AG09309 (cell line): ENCODE results near the gene CROT.

Source experiments
- DNase-seq: peaks from one replicate; pipeline ENCODE4 v3.0.0-alpha.2; 2010; ENCODE audit warnings: low read depth
- H3K4me3 ChIP-seq: 2 replicates; pipeline ENCODE4 v1.5.1; 2011; ENCODE audit warnings: mild to moderate bottlenecking, low read depth, low read length, moderate library complexity; ENCODE audit not compliant: control insufficient read depth
- TF ChIP-seq, protein P1 (sequence below): IDR thresholded peaks from 2 replicates; pipeline ENCODE4 v1.5.1; 2011; ENCODE audit warnings: mild to moderate bottlenecking, low read depth, low read length, inconsistent platforms; ENCODE audit not compliant: insufficient read depth, control insufficient read depth; ENCODE audit errors: missing control alignments

CROT gene

DNA sequence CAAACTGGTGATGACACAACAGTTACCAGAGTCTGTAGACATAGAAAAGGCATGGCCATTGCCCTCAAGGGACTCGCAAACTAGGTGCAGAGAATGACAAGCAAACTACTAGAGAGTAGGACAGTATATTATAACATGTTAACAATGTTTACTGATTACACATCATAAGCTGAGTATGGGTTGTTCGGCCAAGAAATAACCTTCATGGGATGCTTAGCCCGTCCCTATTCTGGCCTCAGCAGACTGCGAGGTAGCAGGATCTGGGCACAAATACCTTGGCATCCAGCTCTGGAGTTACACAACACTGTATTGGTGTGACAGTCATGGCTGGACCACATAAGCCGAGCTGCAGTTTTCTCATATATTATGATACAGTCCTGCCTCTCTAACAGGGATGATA lies 78.6 kb downstream of the CROT start:
- no peak overlapping the region for H3K4me3 ChIP-seq
- TF ChIP-seq, protein P1, sequence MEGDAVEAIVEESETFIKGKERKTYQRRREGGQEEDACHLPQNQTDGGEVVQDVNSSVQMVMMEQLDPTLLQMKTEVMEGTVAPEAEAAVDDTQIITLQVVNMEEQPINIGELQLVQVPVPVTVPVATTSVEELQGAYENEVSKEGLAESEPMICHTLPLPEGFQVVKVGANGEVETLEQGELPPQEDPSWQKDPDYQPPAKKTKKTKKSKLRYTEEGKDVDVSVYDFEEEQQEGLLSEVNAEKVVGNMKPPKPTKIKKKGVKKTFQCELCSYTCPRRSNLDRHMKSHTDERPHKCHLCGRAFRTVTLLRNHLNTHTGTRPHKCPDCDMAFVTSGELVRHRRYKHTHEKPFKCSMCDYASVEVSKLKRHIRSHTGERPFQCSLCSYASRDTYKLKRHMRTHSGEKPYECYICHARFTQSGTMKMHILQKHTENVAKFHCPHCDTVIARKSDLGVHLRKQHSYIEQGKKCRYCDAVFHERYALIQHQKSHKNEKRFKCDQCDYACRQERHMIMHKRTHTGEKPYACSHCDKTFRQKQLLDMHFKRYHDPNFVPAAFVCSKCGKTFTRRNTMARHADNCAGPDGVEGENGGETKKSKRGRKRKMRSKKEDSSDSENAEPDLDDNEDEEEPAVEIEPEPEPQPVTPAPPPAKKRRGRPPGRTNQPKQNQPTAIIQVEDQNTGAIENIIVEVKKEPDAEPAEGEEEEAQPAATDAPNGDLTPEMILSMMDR, result no peak
- no peak for DNase-seq

DNA sequence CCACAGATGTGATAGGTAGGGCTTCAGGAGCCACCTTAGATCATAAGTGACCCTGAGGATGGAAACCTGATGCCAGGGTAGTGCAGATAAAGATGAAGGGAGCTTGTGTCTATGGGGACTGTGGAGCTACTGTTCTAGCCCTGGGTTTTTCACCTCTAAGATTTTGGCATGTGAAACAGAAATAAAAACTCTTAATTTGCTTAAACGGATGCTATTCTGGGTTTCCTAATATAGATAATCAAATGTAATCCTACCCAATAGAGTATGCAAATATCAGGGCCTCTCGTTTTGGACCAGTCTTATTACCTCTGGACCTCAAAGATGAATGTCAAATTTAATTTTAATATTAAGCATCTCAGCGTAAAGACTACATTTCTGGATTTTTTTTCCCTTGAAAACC lies 80.7 kb downstream of the CROT start:
- DNase-seq, result no peak
- TF ChIP-seq, protein P1, result no peak
- H3K4me3 ChIP-seq, result no peak overlapping the region

DNA sequence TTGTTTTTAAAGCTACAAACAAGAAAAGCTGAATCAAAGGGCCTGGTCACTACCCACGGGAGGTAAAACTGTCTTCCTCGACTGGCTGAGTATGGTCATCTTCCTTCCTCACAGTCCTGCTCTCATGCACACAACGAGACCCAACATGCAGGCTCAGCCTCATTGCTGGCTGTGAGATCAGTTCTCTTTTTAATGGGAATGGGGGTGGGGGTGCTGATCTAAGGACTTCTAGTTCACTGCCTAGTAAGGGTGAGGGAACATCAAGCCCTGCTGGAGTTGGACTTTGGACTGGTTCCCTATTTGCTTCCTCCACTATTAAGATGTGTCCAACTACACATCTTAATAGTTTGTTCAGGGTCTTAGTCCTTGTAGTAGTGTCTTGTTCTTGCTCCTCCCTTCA lies 81.8 kb downstream of the CROT start:
- DNase-seq, result no peak
- TF ChIP-seq, protein P1, result no peak
- no peak overlapping the region for H3K4me3 ChIP-seq

DNA sequence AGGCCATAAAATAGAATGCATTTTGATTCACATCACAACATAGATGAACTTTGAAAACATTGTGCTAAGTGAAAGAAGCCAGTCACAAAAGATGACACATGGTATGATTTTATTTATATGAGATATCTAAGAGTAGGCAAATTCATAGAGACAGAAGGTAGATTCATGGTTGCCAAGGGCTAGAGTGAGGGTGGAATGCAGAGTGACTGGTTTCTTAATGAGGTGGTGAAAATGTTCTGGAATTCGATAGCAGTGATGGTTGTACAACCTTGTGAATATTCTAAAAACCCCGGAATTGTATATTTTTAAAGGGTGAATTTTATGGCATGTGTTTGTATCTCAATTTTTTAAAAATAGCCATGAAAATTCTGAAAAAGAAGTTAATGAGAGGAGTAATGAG lies 87.1 kb downstream of the CROT start:
- no peak for DNase-seq
- no peak overlapping the region for H3K4me3 ChIP-seq
- TF ChIP-seq, protein P1, result no peak

DNA sequence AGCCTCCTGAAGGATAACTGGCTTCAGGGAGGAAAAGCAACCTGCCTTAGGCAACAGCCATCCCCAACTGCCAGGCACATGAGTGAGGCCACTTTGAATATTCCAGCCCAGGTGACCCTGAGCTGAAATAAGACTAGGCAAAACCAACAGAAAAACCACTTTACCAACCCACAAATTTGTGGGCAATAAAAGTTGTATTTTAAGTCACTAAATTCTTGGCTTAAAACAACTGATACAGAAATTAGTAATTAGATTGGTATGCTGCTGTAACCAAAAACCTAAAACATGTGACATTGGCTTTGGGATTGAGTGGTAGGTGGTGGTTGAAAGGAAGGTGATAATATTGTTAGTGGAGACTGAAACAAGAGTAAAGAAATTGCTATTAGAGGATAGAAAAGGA lies 90.1 kb downstream of the CROT start:
- DNase-seq, result no peak
- TF ChIP-seq, protein P1, result no peak
- H3K4me3 ChIP-seq, result no peak overlapping the region

DNA sequence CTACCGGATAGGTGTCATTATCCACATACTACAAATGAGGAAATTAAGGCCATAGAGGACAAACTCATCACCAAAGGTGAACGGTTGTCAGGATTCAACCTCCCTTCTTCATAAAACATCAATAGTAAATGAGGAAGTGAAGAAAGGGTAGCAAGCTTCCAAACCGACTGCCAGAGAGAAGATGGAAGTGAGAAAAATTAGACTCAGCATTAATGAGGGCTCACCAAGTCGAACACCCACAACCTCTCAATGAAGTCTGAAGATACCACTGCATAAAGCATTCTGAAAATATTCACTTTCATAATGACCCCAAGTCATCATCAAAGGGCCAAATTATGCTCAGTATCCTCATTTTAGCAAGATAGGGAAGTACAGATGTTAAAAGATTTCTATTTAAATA lies 100.4 kb downstream of the CROT start:
- H3K4me3 ChIP-seq, result no peak overlapping the region
- TF ChIP-seq, protein P1, result no peak
- no peak for DNase-seq

DNA sequence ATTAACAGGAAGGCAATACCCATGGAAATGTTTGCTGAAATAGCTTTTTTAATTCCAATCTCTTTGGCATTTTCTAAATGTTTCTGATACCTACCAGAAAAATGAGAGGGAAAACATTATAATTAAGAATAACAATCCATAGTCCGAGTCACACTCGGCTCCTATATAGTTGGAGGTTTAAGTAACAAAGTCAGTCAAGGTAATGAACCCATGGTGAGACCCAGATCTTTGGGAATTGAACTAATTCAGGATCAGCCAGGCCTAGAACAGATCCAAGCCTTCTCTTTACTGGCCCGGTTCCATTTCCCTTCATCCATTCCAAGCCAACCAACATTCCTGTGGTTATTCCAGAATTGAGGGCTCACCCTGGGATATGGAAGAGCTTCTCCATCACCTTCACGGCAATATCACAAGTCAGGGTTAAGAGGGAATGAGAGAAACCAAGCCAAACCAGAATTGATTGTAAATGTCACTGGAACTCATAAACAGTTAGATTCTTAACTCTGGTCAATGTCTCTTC lies 101.7 kb downstream of the CROT start:
- DNase-seq, result no peak
- TF ChIP-seq, protein P1, result no peak

More for the DNA sequence above, 101.7 kb downstream of the CROT start:
- H3K4me3 ChIP-seq, result no peak overlapping the region
